ENCODE data around the gene SLC22A23.

SLC22A23 gene

GRCh38 chr6:3456898-3457709 lies at the start of gene SLC22A23:
Gene SLC22A23, minus strand, starts transcription at chr6:3457050. Its CDS starts 491 bp downstream, at chr6:3456559.
- no peak for FAIRE-seq

- no peak for FAIRE-seq
Observed at GRCh38 chr6:3506200-3506599, 49.4 kb upstream of the SLC22A23 start.

- FAIRE-seq: no peak
Observed at GRCh38 chr6:3504938-3505805, 48.3 kb upstream of the SLC22A23 start.

- no peak for FAIRE-seq
Observed at GRCh38 chr6:3504354-3504753, 47.5 kb upstream of the SLC22A23 start.

GRCh38 chr6:3501826-3502500 lies 45.1 kb upstream of the SLC22A23 start:
- FAIRE-seq: no peak

GRCh38 chr6:3500262-3501014 lies 43.6 kb upstream of the SLC22A23 start:
- peak; percentile 41 for FAIRE-seq

- FAIRE-seq: no peak
Observed at GRCh38 chr6:3499603-3500002, 42.8 kb upstream of the SLC22A23 start.

GRCh38 chr6:3496395-3496794 lies 39.5 kb upstream of the SLC22A23 start:
- no peak for FAIRE-seq

GRCh38 chr6:3494391-3495100 lies 37.7 kb upstream of the SLC22A23 start:
- no peak for FAIRE-seq

- FAIRE-seq: no peak
Observed at GRCh38 chr6:3490625-3490980, 33.8 kb upstream of the SLC22A23 start.

GRCh38 chr6:3489961-3490624 lies 33.2 kb upstream of the SLC22A23 start:
- no peak for FAIRE-seq

GRCh38 chr6:3489027-3489757 lies 32.3 kb upstream of the SLC22A23 start:
- FAIRE-seq: no peak

- FAIRE-seq: no peak
Observed at GRCh38 chr6:3484946-3485345, 28.1 kb upstream of the SLC22A23 start.

GRCh38 chr6:3484192-3484591 lies 27.3 kb upstream of the SLC22A23 start:
- FAIRE-seq: no peak

- FAIRE-seq: no peak
Observed at GRCh38 chr6:3483675-3484074, 26.8 kb upstream of the SLC22A23 start.

- FAIRE-seq: no peak
Observed at GRCh38 chr6:3482869-3483268, 26.0 kb upstream of the SLC22A23 start.

- no peak for FAIRE-seq
Observed at GRCh38 chr6:3481640-3482039, 24.8 kb upstream of the SLC22A23 start.

GRCh38 chr6:3480009-3480408 lies 23.2 kb upstream of the SLC22A23 start:
- FAIRE-seq: no peak

GRCh38 chr6:3473773-3474172 lies 16.9 kb upstream of the SLC22A23 start:
- no peak for FAIRE-seq

GRCh38 chr6:3471711-3472110 lies 14.9 kb upstream of the SLC22A23 start:
- no peak for FAIRE-seq

- FAIRE-seq: no peak
Observed at GRCh38 chr6:3471286-3471685, 14.4 kb upstream of the SLC22A23 start.

Data from islet of Langerhans (tissue), 1 donor.